ENCODE results near the gene MTMR11. TPM values are rescaled to one million over a fixed set of nuclear protein-coding genes. Genes with fewer than 3 reads are reported as not detected.

MTMR11 gene
- total RNA-seq, 1 experiment from 2014 or later = 7.1 TPM

DNA sequence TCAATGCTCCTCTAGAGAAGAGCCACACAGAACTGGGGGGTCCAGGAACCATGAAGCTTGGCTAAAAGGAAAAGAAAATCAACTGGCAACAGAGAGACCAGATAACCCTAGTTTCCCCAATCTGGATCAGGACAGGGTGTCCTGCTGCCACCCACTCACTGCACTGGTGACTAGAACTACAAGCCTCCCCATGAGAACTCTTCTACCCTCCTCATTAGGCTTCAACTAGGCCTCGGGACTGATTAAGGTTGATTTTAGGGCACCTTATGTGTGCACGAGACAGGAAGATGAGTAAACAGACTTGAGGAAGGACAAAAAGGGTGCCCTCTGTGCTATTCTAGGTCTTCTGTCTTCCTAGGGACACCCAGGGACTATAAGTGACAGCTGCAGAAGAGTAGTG is 6.8 kb downstream of the MTMR11 start:
- Mint-ChIP-seq H3K4me3 (no peak overlapping the region), H3K27ac (no peak overlapping the region), H3K9me3 (no peaks in the 10 kb centered on the region), H3K27me3 (ENCODE audit: low read depth) (no peaks in the 10 kb centered on the region), H3K36me3 (peaks cover 22% of the 10 kb centered on the region), H3K4me1 (peaks cover 24% of the 10 kb centered on the region)
- no peak for DNase-seq (ENCODE audit: low spot score)
- ChIA-PET POLR2A (interaction anchor here (0.6 to 2.5 kb wide), 2 partner anchors 9 to 43 kb away, joined by 3 to 28 read pairs; a partner anchor contains a TSS), CTCF (no interaction called here)
- TF ChIP-seq HMGXB4 (CRISPR knock-in tag; IDR thresholded peaks at IDR 0.05) (no peak), EMX1 (CRISPR knock-in tag; IDR thresholded peaks at IDR 0.05) (no peak), KAT7 (CRISPR knock-in tag; IDR thresholded peaks at IDR 0.05; ENCODE audit: borderline replicate concordance) (no peak)
- no peak for ATAC-seq

DNA sequence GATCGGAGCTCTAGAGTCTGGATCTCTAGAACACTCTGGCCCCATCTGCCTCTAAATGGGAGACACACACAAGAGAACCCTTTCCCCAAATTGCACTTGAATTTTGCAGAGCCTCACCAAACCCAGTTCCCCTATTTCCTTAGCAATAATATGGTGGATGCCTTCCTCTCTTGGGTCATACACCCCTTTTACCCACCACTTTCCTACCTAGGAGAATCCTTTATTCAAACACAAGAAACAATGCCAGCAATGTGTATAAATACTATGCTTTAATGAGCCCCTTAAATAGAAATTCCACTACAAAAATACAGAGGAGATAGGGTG is 8.3 kb downstream of the MTMR11 start:
- no peak for TF ChIP-seq ZMAT4 (CRISPR knock-in tag; IDR thresholded peaks at IDR 0.05)
- TF ChIP-seq PREB (CRISPR knock-in tag; IDR thresholded peaks at IDR 0.05; ENCODE audit: borderline replicate concordance) = no peak
- TF ChIP-seq ZBTB21 (CRISPR knock-in tag; IDR thresholded peaks at IDR 0.05; ENCODE audit: borderline replicate concordance) = no peak
- no peak for TF ChIP-seq HMGXB4 (CRISPR knock-in tag; IDR thresholded peaks at IDR 0.05)
- TF ChIP-seq, protein P1, sequence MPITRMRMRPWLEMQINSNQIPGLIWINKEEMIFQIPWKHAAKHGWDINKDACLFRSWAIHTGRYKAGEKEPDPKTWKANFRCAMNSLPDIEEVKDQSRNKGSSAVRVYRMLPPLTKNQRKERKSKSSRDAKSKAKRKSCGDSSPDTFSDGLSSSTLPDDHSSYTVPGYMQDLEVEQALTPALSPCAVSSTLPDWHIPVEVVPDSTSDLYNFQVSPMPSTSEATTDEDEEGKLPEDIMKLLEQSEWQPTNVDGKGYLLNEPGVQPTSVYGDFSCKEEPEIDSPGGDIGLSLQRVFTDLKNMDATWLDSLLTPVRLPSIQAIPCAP (CRISPR knock-in tag; IDR thresholded peaks at IDR 0.05) = no peak
- no peak for TF ChIP-seq ZNF121 (CRISPR knock-in tag; IDR thresholded peaks at IDR 0.05)
- no peak for TF ChIP-seq GABPB1 (CRISPR knock-in tag; IDR thresholded peaks at IDR 0.05)
- TF ChIP-seq NFYB (CRISPR knock-in tag; conservative IDR thresholded peaks at IDR 0.05; ENCODE audit: low read depth) = no peak
- POLR2A ChIA-PET = interaction anchor here (0.6 to 2.5 kb wide), 10 partner anchors 9 to 435 kb away, joined by 3 to 28 read pairs (median 6); partner anchors contain the start of genes MTMR11 and RPRD2
- Mint-ChIP-seq H3K4me3 (peak overlapping the region; percentile 100), H3K36me3 (peaks cover 35% of the 10 kb centered on the region), H3K9me3 (no peaks in the 10 kb centered on the region), H3K27ac (peak overlapping the region; percentile 99), H3K4me1 (peaks cover 24% of the 10 kb centered on the region), H3K27me3 (ENCODE audit: low read depth) (no peaks in the 10 kb centered on the region)
- CTCF ChIA-PET = interaction anchor here (0.9 to 1.3 kb wide), 5 partner anchors 9 to 259 kb away, joined by 3 to 7 read pairs (median 5); a partner anchor contains a TSS
- DNase-seq (ENCODE audit: low spot score) = no peak
- no peak for ATAC-seq

DNA sequence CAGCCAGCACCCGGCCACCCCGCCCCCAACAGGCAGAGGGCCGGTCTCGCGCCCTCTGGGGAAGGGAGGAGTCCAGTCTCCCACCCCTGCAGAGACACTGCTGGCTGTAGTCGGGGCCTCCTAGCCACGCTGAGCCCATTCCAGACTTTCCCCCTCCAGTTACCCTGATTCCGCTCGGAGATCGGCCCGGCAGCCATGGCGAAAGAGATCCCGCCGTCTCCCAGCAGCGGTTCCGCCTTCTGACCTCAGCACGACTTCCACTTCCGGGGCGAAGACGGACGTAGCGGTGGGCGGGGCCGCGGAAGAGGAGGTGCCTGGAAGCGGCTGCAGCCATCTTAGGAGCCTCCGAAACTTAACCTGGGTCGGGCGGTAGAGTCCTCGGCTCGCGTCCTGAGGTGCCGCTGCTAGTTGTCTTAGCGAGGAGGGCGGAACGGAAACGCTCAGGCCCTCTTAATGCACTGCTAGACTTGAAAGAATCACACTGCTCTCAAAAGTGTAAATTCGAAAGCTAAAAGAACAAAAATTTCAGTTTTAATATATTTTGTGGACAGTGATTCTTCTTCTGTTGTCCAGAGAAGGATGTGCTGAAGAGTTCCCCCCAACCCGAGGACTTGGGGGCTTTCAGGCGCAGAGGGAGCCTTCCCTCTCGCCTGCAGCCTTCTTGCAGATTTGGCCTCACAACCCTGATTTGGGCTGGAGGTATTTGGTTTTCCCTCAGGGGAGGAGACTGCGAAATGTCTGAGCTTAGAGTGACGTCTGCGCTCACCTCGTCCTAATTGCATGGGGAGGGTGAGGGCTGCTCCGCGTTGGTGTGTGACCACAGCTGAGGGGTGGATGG is 8.9 kb downstream of the MTMR11 start, which contains the start of gene SF3B4:
Gene SF3B4 (minus strand): TSS at position 241 of the 838 bp plus-strand sequence. CDS start 44 bp downstream, at position 197.
- Mint-ChIP-seq H3K4me1 (peaks cover 24% of the 10 kb centered on the region), H3K27me3 (ENCODE audit: low read depth) (no peaks in the 10 kb centered on the region), H3K36me3 (peaks cover 41% of the 10 kb centered on the region), H3K9me3 (no peaks in the 10 kb centered on the region), H3K4me3 (peak within 1 kb of the TSS; percentile 100), H3K27ac (peak within 1 kb of the TSS; percentile 99)
- peak; percentile 95 for DNase-seq (ENCODE audit: low spot score)
- peak; percentile 94 for ATAC-seq
- ChIA-PET CTCF (interaction anchor here (0.9 to 1.3 kb wide), 5 partner anchors 10 to 259 kb away, joined by 3 to 7 read pairs (median 5); a partner anchor contains a TSS), POLR2A (interaction anchor here (0.6 to 2.5 kb wide), 10 partner anchors 9 to 436 kb away, joined by 3 to 28 read pairs (median 6); partner anchors contain the start of genes MTMR11 and RPRD2)
- TF ChIP-seq NR1H2 (CRISPR knock-in tag; IDR thresholded peaks at IDR 0.05) = no peak
- TF ChIP-seq NFATC4 (CRISPR knock-in tag; IDR thresholded peaks at IDR 0.05) = no peak
- no peak for TF ChIP-seq ZNF425 (CRISPR knock-in tag; conservative IDR thresholded peaks at IDR 0.05)
- TF ChIP-seq ZBTB21 (CRISPR knock-in tag; IDR thresholded peaks at IDR 0.05; ENCODE audit: borderline replicate concordance) = peak; percentile 68; the same call in 1 of the 2 replicates
- TF ChIP-seq FOXK1 (CRISPR knock-in tag; IDR thresholded peaks at IDR 0.05) = peak; percentile 53; the same call in 1 of the 2 replicates
- TF ChIP-seq SOX15 (CRISPR knock-in tag; IDR thresholded peaks at IDR 0.05) = no peak
- TF ChIP-seq, protein P2, sequence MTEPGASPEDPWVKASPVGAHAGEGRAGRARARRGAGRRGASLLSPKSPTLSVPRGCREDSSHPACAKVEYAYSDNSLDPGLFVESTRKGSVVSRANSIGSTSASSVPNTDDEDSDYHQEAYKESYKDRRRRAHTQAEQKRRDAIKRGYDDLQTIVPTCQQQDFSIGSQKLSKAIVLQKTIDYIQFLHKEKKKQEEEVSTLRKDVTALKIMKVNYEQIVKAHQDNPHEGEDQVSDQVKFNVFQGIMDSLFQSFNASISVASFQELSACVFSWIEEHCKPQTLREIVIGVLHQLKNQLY (CRISPR knock-in tag; IDR thresholded peaks at IDR 0.05) = no peak
- peak; percentile 83; the same call in 1 of the 2 replicates for TF ChIP-seq TP53 (CRISPR knock-in tag; IDR thresholded peaks at IDR 0.05)
- TF ChIP-seq USF1 (CRISPR knock-in tag; IDR thresholded peaks at IDR 0.05) = no peak
- TF ChIP-seq NR2C2 (CRISPR knock-in tag; IDR thresholded peaks at IDR 0.05) = peak; percentile 97
